Tibial nerve (tissue), 4 donors: ENCODE data around the gene ZNF709. TPM values are rescaled to one million over a fixed set of nuclear protein-coding genes. Genes with fewer than 3 reads are reported as not detected.
A peak's percentile ranks its signal among the peaks of the same experiment; 100 is the strongest.
"Not testable (repeated sequence)": the region's sequence is repeated elsewhere in the genome, so short reads cannot be mapped to it uniquely, and the experiment has no call there.

Experiments
- DNase-seq, 2 donors: peaks; one replicate each; pipeline ENCODE4 v3.0.0-alpha.2; 2019; ENCODE audit warnings: low spot score in 2 of 2
- H3K27ac ChIP-seq, 4 donors: fragments of 200-600 bp; sonication (generic) in 3 of 4; one replicate each; pipeline ENCODE4 v1.5.1; 2017 to 2019; ENCODE audit warnings: mild to moderate bottlenecking in 1 of 4
- H3K27me3 ChIP-seq, 2 donors: fragments of 200-600 bp; sonication (generic) in 1 of 2; one replicate each; pipeline versions ENCODE4 v1.5.1 to v1.6.0; 2017 to 2019
- H3K36me3 ChIP-seq, 3 donors: fragments of 200-600 bp; sonication (generic); one replicate each; pipeline ENCODE4 v1.5.1; 2018 to 2019
- H3K4me1 ChIP-seq, 4 donors: fragments of 200-600 bp; sonication (generic) in 3 of 4; one replicate each; pipeline ENCODE4 v1.5.1; 2017 to 2019
- H3K4me3 ChIP-seq, 4 donors: fragments of 200-600 bp; sonication (generic) in 3 of 4; one replicate each; pipeline ENCODE4 v1.5.1; 2017 to 2019; ENCODE audit warnings: mild to moderate bottlenecking in 1 of 4, moderate library complexity in 1 of 4
- H3K9me3 ChIP-seq, 4 donors: fragments of 200-600 bp; sonication (generic) in 3 of 4; one replicate each; pipeline ENCODE4 v1.5.1; 2017 to 2019
- EP300 ChIP-seq, 2 donors: sonication (generic); formaldehyde crosslinking; IDR thresholded peaks; one replicate each; pipeline ENCODE4 v1.6.1; 2017; ENCODE audit warnings: antibody characterized with exemption in 2 of 2, mild to moderate bottlenecking in 1 of 2
- POLR2A ChIP-seq, 2 donors: fragments of 450-650 bp; IDR thresholded peaks; one replicate each; pipeline ENCODE4 v1.6.1; 2017; ENCODE audit warnings: antibody characterized with exemption in 2 of 2, mild to moderate bottlenecking in 2 of 2, moderate library complexity in 2 of 2
- WGBS, 2 donors: methylation state at CpG; one replicate each; pipeline ENCODE4 v1.1.5; 2018; 5-methylcytosine and 5-hydroxymethylcytosine counted together
- total RNA-seq, 4 donors: library from RNA; depleted of rRNA; stranded (reverse); fragments of >200 nt; gene quantifications; one replicate each; pipeline ENCODE4 v1.1.0, GENCODE V29; 2016
- TF ChIP-seq, protein P1 (sequence below), 5 experiments: fragments of 200-600 bp in 3 of 5; fragments of 450-650 bp in 2 of 5; sonication (generic) in 3 of 5; IDR thresholded peaks; one replicate each; pipeline ENCODE4 v1.5.1; 2016 to 2019; ENCODE audit warnings: antibody characterized with exemption in 5 of 5, mild to moderate bottlenecking in 3 of 5, moderate library complexity in 2 of 5

Gene ZNF709
- total RNA-seq, 4 donors from 2014 or later = 2.9 to 4.8 (median 4.5) TPM

DNA sequence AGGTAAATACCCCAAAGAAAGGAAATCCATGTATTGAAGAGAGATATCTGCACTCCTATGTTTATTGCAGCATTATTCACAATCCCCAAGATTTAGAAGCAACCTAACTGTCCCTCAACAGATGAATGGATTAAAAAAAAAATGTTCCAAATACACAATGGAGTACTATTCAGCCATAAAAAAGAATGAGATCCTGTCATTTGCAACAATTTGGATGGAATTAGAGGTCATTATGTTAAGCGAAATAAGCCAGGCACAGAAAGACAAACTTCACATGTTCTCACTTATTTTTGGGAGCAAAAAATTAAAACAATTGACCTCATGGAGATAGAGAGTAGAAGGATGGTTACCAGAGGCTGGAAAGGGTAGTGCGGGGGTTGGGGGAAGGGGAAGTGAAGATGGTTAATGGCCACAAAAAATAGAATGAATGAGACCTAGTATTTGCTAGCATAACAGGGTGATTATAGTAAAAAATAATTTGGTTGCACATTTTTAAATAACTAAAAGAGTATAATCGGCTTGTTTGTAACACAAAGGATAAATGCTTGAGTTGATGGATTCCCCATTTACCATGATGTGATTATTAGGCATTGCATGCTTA is 9.7 kb upstream of the ZNF709 start:
- TF ChIP-seq EP300 (IDR thresholded peaks at IDR 0.05) = no peak
- no peak for TF ChIP-seq POLR2A (IDR thresholded peaks at IDR 0.05)
- TF ChIP-seq, protein P1, sequence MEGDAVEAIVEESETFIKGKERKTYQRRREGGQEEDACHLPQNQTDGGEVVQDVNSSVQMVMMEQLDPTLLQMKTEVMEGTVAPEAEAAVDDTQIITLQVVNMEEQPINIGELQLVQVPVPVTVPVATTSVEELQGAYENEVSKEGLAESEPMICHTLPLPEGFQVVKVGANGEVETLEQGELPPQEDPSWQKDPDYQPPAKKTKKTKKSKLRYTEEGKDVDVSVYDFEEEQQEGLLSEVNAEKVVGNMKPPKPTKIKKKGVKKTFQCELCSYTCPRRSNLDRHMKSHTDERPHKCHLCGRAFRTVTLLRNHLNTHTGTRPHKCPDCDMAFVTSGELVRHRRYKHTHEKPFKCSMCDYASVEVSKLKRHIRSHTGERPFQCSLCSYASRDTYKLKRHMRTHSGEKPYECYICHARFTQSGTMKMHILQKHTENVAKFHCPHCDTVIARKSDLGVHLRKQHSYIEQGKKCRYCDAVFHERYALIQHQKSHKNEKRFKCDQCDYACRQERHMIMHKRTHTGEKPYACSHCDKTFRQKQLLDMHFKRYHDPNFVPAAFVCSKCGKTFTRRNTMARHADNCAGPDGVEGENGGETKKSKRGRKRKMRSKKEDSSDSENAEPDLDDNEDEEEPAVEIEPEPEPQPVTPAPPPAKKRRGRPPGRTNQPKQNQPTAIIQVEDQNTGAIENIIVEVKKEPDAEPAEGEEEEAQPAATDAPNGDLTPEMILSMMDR (IDR thresholded peaks at IDR 0.05) = no peak
- 96 to 97% methylated on average over 3 of the region's 3 CpGs for WGBS, 2 donors
- DNase-seq = no peak
- no peaks in the 10 kb centered on the region for H3K9me3 ChIP-seq
- H3K4me3 ChIP-seq = peak overlapping the region in 1 of 4 donors; percentile 66
- no peaks in the 10 kb centered on the region for H3K36me3 ChIP-seq
- H3K27me3 ChIP-seq = no peaks in the 10 kb centered on the region
- H3K27ac ChIP-seq = peak overlapping the region in 3 of 4 donors; percentile 67 to 94 (median 91)
- peaks cover 0 to 12% (median 5%) of the 10 kb centered on the region in 4 donors for H3K4me1 ChIP-seq

GRCh38 chr19:12486265-12486783 is 1.7 kb upstream of the ZNF709 start:
- not testable (repeated sequence) for H3K9me3 ChIP-seq, H3K27me3 ChIP-seq, DNase-seq, H3K4me3 ChIP-seq, H3K27ac ChIP-seq, H3K36me3 ChIP-seq
- 95 to 96% methylated on average over 1 of the region's 1 CpG for WGBS, 2 donors
- peaks cover 0 to 25% (median 8%) of the 10 kb centered on the region in 4 donors for H3K4me1 ChIP-seq

- H3K27ac ChIP-seq = peak overlapping the region in 3 of 4 donors; percentile 82 to 91 (median 88)
- no peak for DNase-seq
- WGBS, 2 donors = 58 to 63% methylated on average over 3 of the region's 3 CpGs
- H3K36me3 ChIP-seq = no peaks in the 10 kb centered on the region
- TF ChIP-seq EP300 (IDR thresholded peaks at IDR 0.05) = no peak
- peak overlapping the region in 1 of 4 donors; percentile 95 for H3K4me3 ChIP-seq
- peaks cover 0 to 25% (median 8%) of the 10 kb centered on the region in 4 donors for H3K4me1 ChIP-seq
- H3K9me3 ChIP-seq = no peaks in the 10 kb centered on the region
- no peaks in the 10 kb centered on the region for H3K27me3 ChIP-seq
Observed at GRCh38 chr19:12485571-12485970, 955 bp upstream of the ZNF709 start.

DNA sequence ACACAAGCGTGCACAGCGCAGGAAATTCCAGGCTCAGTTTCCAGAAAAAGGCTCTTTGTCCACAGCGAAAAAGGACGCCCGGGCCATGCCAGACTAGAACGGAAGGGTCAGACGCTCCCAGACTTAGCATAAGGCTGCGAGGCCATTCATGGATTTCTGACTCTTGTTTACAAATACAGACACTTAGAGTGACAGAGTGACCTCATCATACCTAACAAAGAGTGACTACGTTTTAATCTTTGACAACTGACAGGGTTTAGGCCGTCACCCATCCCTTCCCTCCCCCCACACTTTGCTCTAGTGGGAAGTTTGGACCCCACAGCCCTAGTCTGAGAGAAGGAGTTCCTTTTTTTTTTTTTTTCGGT is 418 bp upstream of the ZNF709 start:
- TF ChIP-seq EP300 (IDR thresholded peaks at IDR 0.05) (peak in 1 of 2 donors; percentile 11), POLR2A (IDR thresholded peaks at IDR 0.05) (no peak)
- Histone ChIP-seq H3K4me1 (peaks cover 0 to 25% (median 8%) of the 10 kb centered on the region in 4 donors), H3K27ac (peak overlapping the region; percentile 47 to 91 (median 85)), H3K4me3 (peak overlapping the region; percentile 61 to 95 (median 79)), H3K27me3 (no peaks in the 10 kb centered on the region), H3K9me3 (no peaks in the 10 kb centered on the region), H3K36me3 (no peaks in the 10 kb centered on the region)
- no peak for DNase-seq
- WGBS, 2 donors = 1 to 6% methylated on average over 9 to 11 of the region's 11 CpGs

- Histone ChIP-seq H3K36me3 (no peaks in the 10 kb centered on the region), H3K9me3 (no peaks in the 10 kb centered on the region), H3K4me1 (peaks cover 0 to 25% (median 8%) of the 10 kb centered on the region in 4 donors), H3K4me3 (peak overlapping the region; percentile 61 to 95 (median 79)), H3K27ac (peak overlapping the region; percentile 47 to 91 (median 85)), H3K27me3 (no peaks in the 10 kb centered on the region)
- TF ChIP-seq POLR2A (IDR thresholded peaks at IDR 0.05) (no peak), EP300 (IDR thresholded peaks at IDR 0.05) (no peak)
- TF ChIP-seq, protein P1 (IDR thresholded peaks at IDR 0.05) = no peak
- 1 to 2% methylated on average over 9 to 13 of the region's 13 CpGs for WGBS, 2 donors
- DNase-seq = no peak
Observed at GRCh38 chr19:12484011-12484370, 625 bp downstream of the ZNF709 start.

DNA sequence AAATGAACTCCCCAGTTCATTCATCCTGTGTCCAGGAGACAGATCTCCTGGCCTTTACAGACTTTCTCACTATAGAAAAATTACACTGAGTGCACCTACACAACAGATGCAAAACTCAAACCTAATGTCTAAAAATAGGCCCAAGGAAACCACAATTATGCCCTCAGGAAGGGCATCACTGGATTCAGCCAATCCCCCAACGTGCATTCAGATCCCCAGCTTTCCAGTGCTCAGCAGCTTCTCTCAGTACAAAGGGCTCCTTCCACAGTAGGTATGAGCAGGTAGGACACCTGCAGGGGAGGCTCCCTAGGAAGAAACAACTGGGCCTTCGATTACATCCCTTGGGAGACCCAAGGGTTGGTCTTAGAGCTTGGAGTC is 2.1 kb downstream of the ZNF709 start:
- Histone ChIP-seq H3K27ac (no peak overlapping the region), H3K4me1 (peaks cover 0 to 25% (median 8%) of the 10 kb centered on the region in 4 donors), H3K27me3 (no peaks in the 10 kb centered on the region), H3K9me3 (no peaks in the 10 kb centered on the region), H3K4me3 (no peak overlapping the region), H3K36me3 (no peaks in the 10 kb centered on the region)
- WGBS, 2 donors = 59 to 83% methylated on average over 2 of the region's 2 CpGs
- TF ChIP-seq POLR2A (IDR thresholded peaks at IDR 0.05) = no peak
- TF ChIP-seq, protein P1 (IDR thresholded peaks at IDR 0.05) = no peak
- no peak for TF ChIP-seq EP300 (IDR thresholded peaks at IDR 0.05)
- no peak for DNase-seq
